Cardiac muscle cell (in vitro differentiated cells and primary cell): ENCODE results near the gene APLP1. TPM values are rescaled to one million over a fixed set of nuclear protein-coding genes. Genes with fewer than 3 reads are reported as not detected.

Experiments
- DNase-seq, 2 donors: peaks; one replicate each; pipeline versions ENCODE4 v3.0.0 to v3.0.0-alpha.2; 2010 to 2017; ENCODE audit warnings: low read depth in 1 of 2, low spot score in 1 of 2
- H3K27ac ChIP-seq: fragments of 200-600 bp; sonication (generic); 2 replicates; pipeline ENCODE4 v1.5.1; 2016
- H3K27me3 ChIP-seq: fragments of 200-600 bp; sonication (generic); 2 replicates; pipeline ENCODE4 v1.6.0; 2016; ENCODE audit warnings: control low read depth
- H3K36me3 ChIP-seq: fragments of 200-600 bp; sonication (generic); 2 replicates; pipeline ENCODE4 v1.5.1; 2016; ENCODE audit warnings: control low read depth
- H3K4me1 ChIP-seq: fragments of 200-600 bp; sonication (generic); 2 replicates; pipeline ENCODE4 v1.8.1; 2017; ENCODE audit warnings: low read depth, mild to moderate bottlenecking, mixed run types
- H3K4me3 ChIP-seq: fragments of 200-600 bp; sonication (generic); 2 replicates; pipeline ENCODE4 v1.5.1; 2016; ENCODE audit warnings: mild to moderate bottlenecking
- H3K9me3 ChIP-seq: fragments of 200-600 bp; sonication (generic); 2 replicates; pipeline ENCODE4 v1.5.1; 2017; ENCODE audit warnings: low read depth, mild to moderate bottlenecking, control low read depth
- CTCF ChIP-seq: IDR thresholded peaks from 2 replicates; pipeline ENCODE4 v1.5.1; 2012; ENCODE audit warnings: low read depth, mild to moderate bottlenecking, low read length
- polyA plus RNA-seq: library from polyadenylated mRNA; unstranded; fragments of >200 nt; fragmentation: Nextera tagmentation; extraction: Ambion mirVana; gene quantifications from 2 replicates; pipeline ENCODE4 v1.2.1, GENCODE V29; 2016
- total RNA-seq: library from RNA; depleted of rRNA; stranded (reverse); fragments of >200 nt; gene quantifications from 2 replicates; pipeline ENCODE4 v1.2.3, GENCODE V29; 2016

The APLP1 gene
- total and polyA plus RNA-seq, 2 experiments from 2014 or later = 134 to 157 TPM

DNA sequence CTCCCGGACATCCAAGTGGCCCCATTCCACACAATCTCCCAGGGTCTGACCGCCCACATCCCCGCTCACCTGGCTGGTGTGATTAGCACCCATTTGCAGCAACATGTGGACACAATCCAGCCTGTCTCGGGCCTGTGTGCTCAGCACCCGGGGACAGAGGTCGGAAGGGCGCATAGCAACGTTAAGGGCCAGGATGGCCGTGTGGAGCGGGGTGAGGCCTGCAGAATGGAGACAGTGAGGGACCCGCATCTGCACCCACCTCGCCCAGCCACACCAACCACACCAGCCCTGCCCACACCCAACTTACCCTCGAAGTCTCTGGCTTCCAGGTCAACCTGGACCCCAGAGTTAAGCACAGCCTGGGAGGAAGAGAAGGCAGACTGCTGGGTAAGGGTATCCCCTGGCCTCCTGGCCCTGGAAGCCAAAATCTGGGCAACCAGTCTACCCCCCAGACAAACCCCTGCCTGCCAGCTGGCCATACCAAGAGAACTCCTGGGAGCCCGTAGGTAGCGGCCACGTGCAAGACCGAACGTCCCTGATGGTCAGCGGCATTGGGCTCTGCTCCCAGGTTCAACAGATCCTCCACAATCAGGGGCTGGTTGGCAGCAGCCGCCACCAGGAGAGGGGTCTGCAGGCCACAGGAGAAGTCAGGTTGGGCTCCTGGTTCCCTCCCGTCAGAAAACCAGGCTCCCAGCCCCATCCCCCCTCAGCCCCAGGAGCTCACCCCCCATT lies 27.7 kb downstream of the APLP1 start:
- DNase-seq = no peak
- Histone ChIP-seq H3K36me3 (peaks cover 6% of the 10 kb centered on the region), H3K9me3 (no peaks in the 10 kb centered on the region), H3K27ac (no peak overlapping the region), H3K4me3 (no peak overlapping the region), H3K27me3 (no peaks in the 10 kb centered on the region), H3K4me1 (no peaks in the 10 kb centered on the region)
- no peak for TF ChIP-seq CTCF

GRCh38 chr19:35896643-35897040 lies 28.3 kb downstream of the APLP1 start:
- Histone ChIP-seq H3K36me3 (peaks cover 6% of the 10 kb centered on the region), H3K4me1 (no peaks in the 10 kb centered on the region), H3K27me3 (no peaks in the 10 kb centered on the region), H3K4me3 (no peak overlapping the region), H3K9me3 (no peaks in the 10 kb centered on the region), H3K27ac (no peak overlapping the region)
- DNase-seq = no peak
- TF ChIP-seq CTCF = no peak

DNA sequence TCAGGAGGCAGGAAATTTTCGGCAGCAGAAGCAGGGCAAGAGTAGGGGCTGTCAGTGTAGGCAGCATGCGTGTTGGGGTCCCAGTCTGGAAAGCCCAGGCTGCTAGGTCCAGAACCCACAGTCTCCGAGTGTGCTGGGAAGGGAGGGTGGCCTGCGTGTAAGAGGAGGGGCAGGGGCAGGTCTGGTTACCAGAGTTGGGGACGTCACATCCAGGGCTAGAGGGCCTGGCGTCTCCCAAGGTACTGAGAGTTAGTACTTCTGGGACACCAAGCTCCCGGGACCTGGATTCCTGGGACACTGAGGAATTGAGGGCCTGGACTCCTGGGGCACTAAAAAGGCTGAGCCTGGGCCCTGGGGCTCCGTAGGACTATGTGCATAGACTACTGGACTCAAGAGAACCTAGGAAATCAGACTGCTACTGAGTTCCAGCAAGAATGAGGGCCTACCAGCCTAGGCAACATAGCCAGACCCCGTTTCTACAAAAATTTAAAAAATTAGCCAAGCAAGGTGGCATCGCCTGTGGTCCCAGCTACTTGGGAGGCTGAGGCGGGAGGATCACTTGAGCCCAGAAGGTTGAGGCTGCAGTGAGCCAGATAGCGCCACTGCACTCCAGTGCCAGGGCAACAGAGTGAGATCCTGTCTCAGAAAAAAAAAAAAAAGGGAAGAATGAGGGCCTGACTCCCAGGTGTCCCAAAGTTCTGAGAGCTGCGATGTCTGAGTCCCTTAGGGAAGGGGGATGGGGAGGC lies 29.5 kb downstream of the APLP1 start:
- no peak for DNase-seq
- TF ChIP-seq CTCF = no peak
- H3K27ac ChIP-seq = no peak overlapping the region
- H3K4me3 ChIP-seq = no peak overlapping the region
- no peaks in the 10 kb centered on the region for H3K9me3 ChIP-seq
- H3K27me3 ChIP-seq = no peaks in the 10 kb centered on the region
- H3K4me1 ChIP-seq = no peaks in the 10 kb centered on the region
- peaks cover 6% of the 10 kb centered on the region for H3K36me3 ChIP-seq

DNA sequence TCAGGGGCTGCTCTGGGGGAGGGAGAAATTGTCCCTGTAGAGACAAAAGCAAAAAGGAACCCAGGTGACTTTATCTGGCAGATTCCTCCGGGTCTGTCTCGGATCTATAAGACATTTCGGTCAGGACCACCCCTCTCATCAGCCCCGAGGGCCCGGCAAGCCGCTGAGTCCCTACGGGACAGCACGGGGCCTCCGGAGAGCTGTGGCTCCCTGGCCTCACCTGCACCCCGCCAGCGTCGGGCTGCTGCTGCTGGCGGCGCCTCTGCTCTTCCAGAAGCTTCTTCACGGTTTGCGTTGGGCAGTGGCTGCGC lies 30.1 kb downstream of the APLP1 start:
- TF ChIP-seq CTCF = no peak
- DNase-seq = no peak
- no peaks in the 10 kb centered on the region for H3K9me3 ChIP-seq
- peak overlapping the region; percentile 86 for H3K4me3 ChIP-seq
- no peak overlapping the region for H3K27ac ChIP-seq
- peaks cover 6% of the 10 kb centered on the region for H3K36me3 ChIP-seq
- H3K4me1 ChIP-seq = no peaks in the 10 kb centered on the region
- no peaks in the 10 kb centered on the region for H3K27me3 ChIP-seq

- Histone ChIP-seq H3K27ac (no peak overlapping the region), H3K4me3 (peak overlapping the region; percentile 86), H3K4me1 (no peaks in the 10 kb centered on the region), H3K27me3 (no peaks in the 10 kb centered on the region), H3K36me3 (peaks cover 4% of the 10 kb centered on the region), H3K9me3 (no peaks in the 10 kb centered on the region)
- TF ChIP-seq CTCF = no peak
- DNase-seq = peak; percentile 80 to 82
Observed at GRCh38 chr19:35899547-35900214, 31.3 kb downstream of the APLP1 start.
